Aortic smooth muscle cell (primary cell): ENCODE measurements around the gene NANP. TPM values are rescaled to one million over a fixed set of nuclear protein-coding genes. Genes with fewer than 3 reads are reported as not detected.

Source experiments
- total RNA-seq: library from RNA; depleted of rRNA; stranded (reverse); fragments of >200 nt; gene quantifications from 2 replicates; pipeline ENCODE4 v1.2.3, GENCODE V29; 2014

Gene NANP
- 8.3 TPM in 2 replicates for total RNA-seq

GRCh38 chr20:25623736-25624499 is at the start of gene NANP:
TSS of gene NANP (minus strand) at chr20:25624014. CDS start at chr20:25623948, 66 bp downstream.

GRCh38 chr20:25584905-25585704 is 38.7 kb downstream of the NANP start, which contains the start of gene NINL:
TSS of gene NINL (minus strand) at chr20:25585531. CDS start at chr20:25526587, 58,944 bp downstream.

Other genes with a start within 250 kb of the NANP start
- 30.2 and 36.2 TPM in 2 replicates for gene ABHD12, start 233.2 kb downstream of the NANP start, total RNA-seq
- gene GINS1, start 216.3 kb downstream of the NANP start, total RNA-seq = 4.0 and 8.1 TPM in 2 replicates
- 7.0 and 9.6 TPM in 2 replicates for gene NINL, start 38.5 kb downstream of the NANP start, total RNA-seq
- gene ZNF337, start 72.8 kb upstream of the NANP start, total RNA-seq = 10.3 and 12.1 TPM in 2 replicates